BJ (cell line): ENCODE measurements around the gene EHBP1. TPM values are rescaled to one million over a fixed set of nuclear protein-coding genes. Genes with fewer than 3 reads are reported as not detected.

ENCODE experiments used
- CTCF ChIA-PET: fragments of 350-600 bp; formaldehyde crosslinking; extraction: SDS; loops from one replicate; lab custom pipeline; 2021; ENCODE audit warnings: antibody characterized with exemption, inconsistent platforms; lab: Yijun Ruan, JAX
- POLR2A ChIA-PET: fragments of 300-600 bp; sonication (Branson Sonifier 250); formaldehyde crosslinking; extraction: SDS; loops from one replicate; lab custom pipeline; 2021; ENCODE audit warnings: antibody characterized with exemption; lab: Charles Lee
- DNase-seq: peaks from one replicate; pipeline ENCODE4 v3.0.0-alpha.2; 2011; ENCODE audit warnings: low read depth
- H3K27me3 ChIP-seq: 2 replicates; pipeline ENCODE4 v1.6.0; 2011; ENCODE audit warnings: low read length; ENCODE audit not compliant: control insufficient read depth, insufficient read depth
- H3K36me3 ChIP-seq: 2 replicates; pipeline ENCODE4 v1.5.1; 2011; ENCODE audit warnings: low read length; ENCODE audit not compliant: control insufficient read depth, insufficient read depth
- H3K4me3 ChIP-seq: 2 replicates; pipeline ENCODE4 v1.5.1; 2011; ENCODE audit warnings: low read depth, mild to moderate bottlenecking, control low read depth, low read length
- CTCF ChIP-seq: IDR thresholded peaks from 2 replicates; pipeline ENCODE4 v1.5.1; 2011; ENCODE audit warnings: low read depth, mild to moderate bottlenecking, control low read depth, inconsistent platforms, low read length, moderate library complexity; ENCODE audit not compliant: insufficient read depth
- polyA plus RNA-seq: library from polyadenylated mRNA; depleted of rRNA; stranded (reverse); fragments of >200 nt; gene quantifications from 2 replicates; pipeline ENCODE4 v1.2.3, GENCODE V29; 2011

EHBP1 gene
- polyA plus RNA-seq, 1 experiment = 43.8 TPM

- no peak for DNase-seq
- ChIA-PET CTCF (no interaction called here), POLR2A (no interaction called here)
- no peaks in the 10 kb centered on the region for H3K27me3 ChIP-seq
- no peaks in the 10 kb centered on the region; the same call in 1 of the 2 replicates for H3K36me3 ChIP-seq
- TF ChIP-seq CTCF = no peak
- no peak overlapping the region for H3K4me3 ChIP-seq
Observed at GRCh38 chr2:62723253-62723652, 17.7 kb downstream of the EHBP1 start.

- ChIA-PET POLR2A (no interaction called here), CTCF (interaction anchor here (0.7 kb wide), 1 partner anchor 64 kb away, joined by 3 read pairs; no protein-coding TSS in a partner anchor)
- no peak for DNase-seq
- no peak for TF ChIP-seq CTCF
- H3K4me3 ChIP-seq = no peak overlapping the region
- no peaks in the 10 kb centered on the region; the same call in 1 of the 2 replicates for H3K36me3 ChIP-seq
- no peaks in the 10 kb centered on the region for H3K27me3 ChIP-seq
Observed at GRCh38 chr2:62724106-62724505, 18.6 kb downstream of the EHBP1 start.

- ChIA-PET CTCF (interaction anchor here (1.1 kb wide), 1 partner anchor 16 kb away, joined by 4 read pairs; no protein-coding TSS in a partner anchor), POLR2A (no interaction called here)
- no peaks in the 10 kb centered on the region; the same call in none of the 2 replicates for H3K36me3 ChIP-seq
- H3K27me3 ChIP-seq = no peaks in the 10 kb centered on the region
- DNase-seq = no peak
- TF ChIP-seq CTCF = no peak
- H3K4me3 ChIP-seq = no peak overlapping the region
Observed at GRCh38 chr2:62724886-62725711, 19.6 kb downstream of the EHBP1 start.

- H3K4me3 ChIP-seq = no peak overlapping the region
- no peaks in the 10 kb centered on the region; the same call in none of the 2 replicates for H3K36me3 ChIP-seq
- no peaks in the 10 kb centered on the region for H3K27me3 ChIP-seq
- CTCF ChIA-PET = interaction anchor here (1.1 kb wide), 1 partner anchor 16 kb away, joined by 4 read pairs; no protein-coding TSS in a partner anchor
- POLR2A ChIA-PET = no interaction called here
- DNase-seq = no peak
- TF ChIP-seq CTCF = no peak
Observed at GRCh38 chr2:62725712-62726055, 20.2 kb downstream of the EHBP1 start.

- ChIA-PET CTCF (no interaction called here), POLR2A (no interaction called here)
- DNase-seq = no peak
- H3K36me3 ChIP-seq = no peaks in the 10 kb centered on the region; the same call in none of the 2 replicates
- no peaks in the 10 kb centered on the region for H3K27me3 ChIP-seq
- TF ChIP-seq CTCF = no peak
- H3K4me3 ChIP-seq = no peak overlapping the region
Observed at GRCh38 chr2:62727259-62727867, 21.9 kb downstream of the EHBP1 start.
